Adipocyte (in vitro differentiated cells): Measurements from ENCODE around the gene RABAC1.
"Not testable (repeated sequence)": the region's sequence is repeated elsewhere in the genome, so short reads cannot be mapped to it uniquely, and the experiment has no call there.

ENCODE experiments used
- DNase-seq: peaks from one replicate; pipeline ENCODE4 v3.0.0-alpha.2; 2015; ENCODE audit warnings: low read depth
- H3K27me3 ChIP-seq: replicated peaks from 2 replicates; pipeline ENCODE4 v1.7.0; 2013; ENCODE audit warnings: mild to moderate bottlenecking, low read length, moderate library complexity; ENCODE audit not compliant: control insufficient read depth, insufficient read depth
- H3K36me3 ChIP-seq: 2 replicates; pipeline ENCODE4 v1.7.0; 2013; ENCODE audit warnings: low read length, mild to moderate bottlenecking, moderate library complexity; ENCODE audit not compliant: control insufficient read depth, insufficient read depth, severe bottlenecking
- H3K4me1 ChIP-seq: 2 replicates; pipeline ENCODE4 v1.7.0; 2013; ENCODE audit warnings: mild to moderate bottlenecking, low read length, moderate library complexity; ENCODE audit not compliant: control insufficient read depth, insufficient read depth
- H3K4me3 ChIP-seq: 2 replicates; pipeline ENCODE4 v1.7.0; 2013; ENCODE audit warnings: mild to moderate bottlenecking, low read length, moderate library complexity
- H3K9ac ChIP-seq: 2 replicates; pipeline ENCODE4 v1.7.0; 2013; ENCODE audit warnings: mild to moderate bottlenecking, low read length, moderate library complexity
- H3K9me3 ChIP-seq: 2 replicates; pipeline ENCODE4 v1.7.0; 2013; ENCODE audit warnings: mild to moderate bottlenecking, low read length, moderate library complexity; ENCODE audit not compliant: control insufficient read depth

The RABAC1 gene

GRCh38 chr19:41917676-41918075, 41.4 kb downstream of the RABAC1 start:
- Histone ChIP-seq H3K9ac (no peak overlapping the region), H3K4me3 (no peak overlapping the region), H3K27me3 (peaks cover 57% of the 10 kb centered on the region), H3K4me1 (no peaks in the 10 kb centered on the region), H3K36me3 (no peaks in the 10 kb centered on the region), H3K9me3 (no peaks in the 10 kb centered on the region)
- DNase-seq, result no peak

DNA sequence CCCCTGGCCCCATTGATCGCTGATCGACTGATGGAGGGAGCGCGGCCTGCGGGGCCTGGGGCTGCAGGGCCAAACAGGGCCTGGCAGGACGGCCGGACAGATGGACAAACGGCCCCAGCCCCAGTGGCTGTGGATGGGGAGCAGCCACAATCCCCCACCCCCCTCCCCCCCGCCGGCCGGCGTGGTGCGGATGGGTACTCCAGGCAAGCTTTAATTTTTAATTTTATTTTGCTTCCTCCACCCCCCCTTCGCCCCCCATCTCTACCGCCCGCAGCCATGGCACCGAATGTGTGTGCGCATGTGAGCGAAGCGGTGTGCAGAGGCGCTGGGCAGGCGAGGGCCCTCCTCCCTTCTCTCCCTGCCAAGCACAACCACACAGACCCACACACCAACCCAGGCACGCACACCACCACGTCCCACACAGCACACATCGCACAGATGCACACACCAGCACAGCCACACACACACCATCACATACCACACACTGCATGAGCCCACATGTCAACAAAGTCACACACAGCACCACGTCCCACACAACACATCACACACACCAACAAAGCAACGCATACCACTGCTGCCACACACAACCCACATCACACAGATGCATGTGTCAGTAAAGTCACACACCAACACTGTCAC, 43.2 kb downstream of the RABAC1 start:
- Histone ChIP-seq H3K4me1 (no peaks in the 10 kb centered on the region), H3K36me3 (no peaks in the 10 kb centered on the region), H3K27me3 (peaks cover 65% of the 10 kb centered on the region), H3K9ac (no peak overlapping the region), H3K4me3 (no peak overlapping the region), H3K9me3 (no peaks in the 10 kb centered on the region)
- DNase-seq, result no peak

DNA sequence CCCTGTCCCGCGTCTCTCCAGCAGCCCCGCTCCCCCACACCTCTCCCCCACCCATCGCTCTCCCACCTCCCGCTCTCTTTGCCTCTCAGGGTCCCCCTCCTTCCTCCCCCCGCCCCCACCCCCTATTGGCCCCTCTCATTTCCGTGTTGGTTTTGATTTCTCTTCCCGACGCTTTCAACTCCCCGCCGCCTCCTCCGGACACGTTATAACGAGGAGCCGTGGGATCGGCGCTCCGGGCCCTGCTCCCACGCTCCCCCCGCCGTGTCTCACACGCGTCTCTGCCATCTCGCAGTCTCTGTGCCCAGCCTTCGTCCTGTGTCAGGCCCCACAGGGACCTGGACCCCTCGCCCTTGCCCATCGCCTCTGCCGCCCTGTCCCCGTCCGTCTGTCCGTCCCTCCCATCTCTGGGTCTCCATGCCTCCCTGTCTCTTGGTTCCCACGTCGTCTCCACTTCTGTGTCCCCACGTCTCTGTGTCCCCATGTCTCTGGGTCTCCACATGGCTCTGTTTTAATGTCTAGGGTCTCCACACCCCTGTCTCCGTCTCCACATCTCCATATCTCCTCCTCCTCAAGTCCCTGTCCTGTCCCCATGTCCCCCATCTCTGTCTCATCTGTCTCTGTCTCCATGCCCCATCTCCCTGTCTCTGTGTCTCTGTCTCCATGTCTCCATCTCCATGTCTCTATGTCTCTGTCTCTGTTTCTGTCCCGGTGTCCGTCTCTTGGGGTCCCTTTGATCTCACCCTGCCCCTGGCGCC, 43.9 kb downstream of the RABAC1 start:
- no peaks in the 10 kb centered on the region for H3K36me3 ChIP-seq
- no peak overlapping the region for H3K4me3 ChIP-seq
- H3K4me1 ChIP-seq, result no peaks in the 10 kb centered on the region
- H3K9me3 ChIP-seq, result no peaks in the 10 kb centered on the region
- peak; percentile 32 for DNase-seq
- no peak overlapping the region for H3K9ac ChIP-seq
- H3K27me3 ChIP-seq, result peaks cover 65% of the 10 kb centered on the region

DNA sequence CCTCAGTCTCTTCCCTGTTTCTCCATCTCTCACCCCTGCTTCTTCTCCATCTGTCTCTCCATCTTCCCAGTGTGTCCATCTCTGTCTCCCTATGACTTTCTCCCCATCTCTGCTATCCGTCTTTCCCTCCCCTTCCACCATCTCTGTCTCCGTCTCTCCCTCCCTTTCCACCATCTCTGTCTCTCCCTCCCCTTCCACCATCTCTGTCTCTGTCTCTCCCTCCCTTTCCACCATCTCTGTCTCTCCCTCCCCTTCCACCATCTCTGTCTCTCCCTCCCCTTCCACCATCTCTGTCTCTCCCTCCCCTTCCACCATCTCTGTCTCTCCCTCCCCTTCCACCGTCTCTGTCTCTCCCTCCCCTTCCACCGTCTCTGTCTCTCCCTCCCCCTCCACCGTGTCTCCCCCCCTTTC, 44.7 kb downstream of the RABAC1 start:
- H3K4me3 ChIP-seq, H3K4me1 ChIP-seq, H3K9ac ChIP-seq, H3K36me3 ChIP-seq, DNase-seq, H3K9me3 ChIP-seq: not testable (repeated sequence)
- peaks cover 60% of the 10 kb centered on the region for H3K27me3 ChIP-seq

DNA sequence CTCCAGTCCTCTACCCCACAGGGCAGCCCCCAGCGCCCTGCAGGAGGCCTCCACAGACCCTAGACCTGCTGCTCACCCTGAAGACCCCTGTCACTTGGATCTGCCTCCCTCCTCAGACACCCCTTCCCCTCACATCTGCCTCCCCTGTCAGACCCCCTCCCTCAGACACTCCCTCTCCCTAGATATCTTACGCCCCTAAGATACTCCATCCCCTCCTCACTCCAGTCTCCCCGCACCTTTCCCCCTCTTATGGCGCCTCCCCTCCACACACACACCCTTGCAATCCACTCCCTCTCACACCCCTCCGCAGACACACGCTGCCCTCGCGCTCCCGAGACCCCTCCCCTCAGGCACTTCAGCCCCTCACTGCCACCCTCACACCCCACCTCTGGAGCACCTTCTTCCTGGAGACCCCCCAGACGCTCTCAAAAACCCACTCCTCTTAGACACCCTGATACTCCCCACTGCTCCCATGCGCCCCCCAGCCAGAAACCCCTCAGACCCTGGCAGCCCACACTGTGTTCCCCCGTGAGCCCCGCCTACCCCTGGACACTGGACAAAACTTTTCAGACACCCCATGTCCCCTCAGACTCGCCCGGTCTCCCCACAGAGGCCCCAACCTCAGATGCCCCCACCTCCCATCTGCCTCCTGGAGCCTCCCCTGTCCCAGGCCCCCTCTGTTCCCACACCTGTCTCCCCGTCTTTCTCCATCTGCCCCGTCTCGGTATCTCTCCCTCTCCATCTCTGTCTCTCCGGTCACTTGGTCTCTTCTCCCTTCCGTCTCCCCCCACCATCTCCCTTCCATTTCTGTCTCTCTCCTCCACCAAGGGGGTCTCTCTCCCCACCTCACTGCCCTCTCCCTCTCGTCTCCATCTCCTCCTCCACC, 45.3 kb downstream of the RABAC1 start:
- DNase-seq, result no peak
- H3K4me3 ChIP-seq, result no peak overlapping the region
- H3K9ac ChIP-seq, result no peak overlapping the region
- H3K9me3 ChIP-seq, result no peaks in the 10 kb centered on the region
- H3K27me3 ChIP-seq, result peaks cover 53% of the 10 kb centered on the region
- H3K36me3 ChIP-seq, result no peaks in the 10 kb centered on the region
- no peaks in the 10 kb centered on the region for H3K4me1 ChIP-seq

- Histone ChIP-seq H3K36me3 (no peaks in the 10 kb centered on the region), H3K27me3 (peaks cover 46% of the 10 kb centered on the region), H3K9me3 (no peaks in the 10 kb centered on the region), H3K4me1 (no peaks in the 10 kb centered on the region), H3K9ac (no peak overlapping the region), H3K4me3 (no peak overlapping the region)
- peak; percentile 44 for DNase-seq
Measured at GRCh38 chr19:41912899-41913537, 46.1 kb downstream of the RABAC1 start.

DNA sequence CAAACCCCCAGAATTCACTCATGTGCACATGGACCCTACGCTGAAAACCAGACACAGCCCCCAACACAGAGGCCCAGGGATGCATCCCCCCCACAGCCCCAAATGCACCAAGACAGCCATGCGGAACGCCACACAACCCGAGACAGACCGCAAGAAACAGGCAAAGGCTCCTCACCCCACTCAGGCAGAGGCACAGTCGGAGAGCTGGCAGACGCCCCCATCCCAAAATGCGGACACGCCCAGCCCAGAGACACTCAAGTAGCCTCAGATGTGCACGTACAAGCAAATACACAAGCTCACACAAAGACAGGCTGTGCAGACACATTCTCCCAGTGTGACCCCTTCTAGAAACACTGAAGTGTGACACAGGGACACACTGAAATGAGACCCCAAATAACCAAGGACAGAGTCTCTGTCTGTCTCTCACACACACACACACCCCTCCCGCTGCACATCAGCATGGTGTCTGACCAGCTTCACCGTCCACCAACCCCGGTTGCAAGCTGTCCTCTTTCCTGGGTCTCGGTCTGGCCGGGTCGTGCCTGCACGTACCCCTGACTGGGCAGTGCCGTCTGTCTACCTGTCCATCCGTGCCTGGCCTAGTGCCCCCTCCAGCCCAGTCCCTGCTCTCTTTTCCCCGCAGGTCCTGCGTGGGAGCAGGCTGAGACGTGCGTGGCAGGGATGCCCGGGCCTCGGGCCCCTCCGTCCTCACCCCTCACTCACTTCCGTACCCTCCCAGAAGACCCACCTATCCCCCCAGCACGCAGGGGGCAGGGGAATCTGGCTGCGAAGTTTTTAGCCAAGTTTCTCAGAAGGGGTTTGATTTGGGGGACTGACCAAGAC, 47.0 kb downstream of the RABAC1 start:
- Histone ChIP-seq H3K36me3 (peaks cover 1% of the 10 kb centered on the region), H3K9ac (no peak overlapping the region), H3K27me3 (peaks cover 39% of the 10 kb centered on the region), H3K9me3 (no peaks in the 10 kb centered on the region), H3K4me3 (no peak overlapping the region), H3K4me1 (no peaks in the 10 kb centered on the region)
- DNase-seq, result no peak

DNA sequence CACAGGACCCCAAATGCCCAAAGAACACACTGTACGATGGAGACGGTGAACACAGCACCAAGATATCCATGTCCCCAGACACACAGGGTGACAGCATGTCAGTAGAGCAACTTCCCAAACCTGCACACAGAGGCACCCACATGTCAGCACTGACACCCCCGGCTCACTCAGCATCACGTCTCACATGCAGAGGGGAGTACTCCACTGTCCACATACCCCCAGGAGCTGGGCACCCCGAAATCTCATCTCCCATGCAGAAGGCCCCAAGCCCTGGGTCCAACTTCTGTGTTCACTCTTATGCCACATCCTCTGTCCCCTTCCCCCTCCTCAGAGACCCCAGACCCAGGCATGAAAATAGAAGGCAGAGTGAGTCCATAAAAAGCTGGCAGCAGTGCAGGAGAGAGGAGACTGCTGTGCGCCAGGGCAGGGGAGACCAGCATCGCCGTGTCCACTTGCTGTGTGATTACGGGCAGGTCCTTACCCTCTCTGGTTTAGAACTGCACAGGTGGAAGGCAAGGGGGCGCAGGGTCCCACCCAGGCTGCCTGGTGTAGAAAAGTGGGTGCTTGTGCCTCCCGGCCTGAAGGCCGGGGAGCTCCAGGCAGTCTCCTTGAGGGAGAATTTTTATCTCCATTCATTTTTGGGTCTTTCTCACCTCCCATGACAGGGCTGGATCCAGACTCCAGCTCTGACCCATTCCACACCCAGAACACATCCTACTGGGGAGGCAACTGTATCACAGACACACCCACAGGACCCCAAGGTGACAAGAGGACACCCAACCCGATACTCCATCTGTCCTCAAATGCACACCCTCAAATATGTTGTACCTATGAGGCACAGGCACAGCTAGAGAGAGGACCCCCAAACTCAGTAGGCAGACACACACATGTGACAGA, 47.9 kb downstream of the RABAC1 start:
- Histone ChIP-seq H3K4me1 (no peaks in the 10 kb centered on the region), H3K9me3 (no peaks in the 10 kb centered on the region), H3K9ac (no peak overlapping the region), H3K36me3 (peaks cover 7% of the 10 kb centered on the region), H3K27me3 (peaks cover 30% of the 10 kb centered on the region), H3K4me3 (no peak overlapping the region)
- no peak for DNase-seq

- no peak for DNase-seq
- peaks cover 14% of the 10 kb centered on the region for H3K36me3 ChIP-seq
- H3K9me3 ChIP-seq, result no peaks in the 10 kb centered on the region
- H3K27me3 ChIP-seq, result peaks cover 24% of the 10 kb centered on the region
- no peaks in the 10 kb centered on the region for H3K4me1 ChIP-seq
- no peak overlapping the region for H3K4me3 ChIP-seq
- H3K9ac ChIP-seq, result no peak overlapping the region
Measured at GRCh38 chr19:41910240-41910991, 48.7 kb downstream of the RABAC1 start.
